GM20431 (cell line): ENCODE data around the gene BOD1L1.

Experiments
- in situ Hi-C: fragments of 300-500 bp; cut with MseI, MboI; formaldehyde crosslinking; loops from one replicate; pipeline ENCODE4 v1.15.0; 2020; ENCODE audit warnings: low sequenced_read_pairs; ENCODE audit not compliant: unreplicated experiment

BOD1L1 gene

DNA sequence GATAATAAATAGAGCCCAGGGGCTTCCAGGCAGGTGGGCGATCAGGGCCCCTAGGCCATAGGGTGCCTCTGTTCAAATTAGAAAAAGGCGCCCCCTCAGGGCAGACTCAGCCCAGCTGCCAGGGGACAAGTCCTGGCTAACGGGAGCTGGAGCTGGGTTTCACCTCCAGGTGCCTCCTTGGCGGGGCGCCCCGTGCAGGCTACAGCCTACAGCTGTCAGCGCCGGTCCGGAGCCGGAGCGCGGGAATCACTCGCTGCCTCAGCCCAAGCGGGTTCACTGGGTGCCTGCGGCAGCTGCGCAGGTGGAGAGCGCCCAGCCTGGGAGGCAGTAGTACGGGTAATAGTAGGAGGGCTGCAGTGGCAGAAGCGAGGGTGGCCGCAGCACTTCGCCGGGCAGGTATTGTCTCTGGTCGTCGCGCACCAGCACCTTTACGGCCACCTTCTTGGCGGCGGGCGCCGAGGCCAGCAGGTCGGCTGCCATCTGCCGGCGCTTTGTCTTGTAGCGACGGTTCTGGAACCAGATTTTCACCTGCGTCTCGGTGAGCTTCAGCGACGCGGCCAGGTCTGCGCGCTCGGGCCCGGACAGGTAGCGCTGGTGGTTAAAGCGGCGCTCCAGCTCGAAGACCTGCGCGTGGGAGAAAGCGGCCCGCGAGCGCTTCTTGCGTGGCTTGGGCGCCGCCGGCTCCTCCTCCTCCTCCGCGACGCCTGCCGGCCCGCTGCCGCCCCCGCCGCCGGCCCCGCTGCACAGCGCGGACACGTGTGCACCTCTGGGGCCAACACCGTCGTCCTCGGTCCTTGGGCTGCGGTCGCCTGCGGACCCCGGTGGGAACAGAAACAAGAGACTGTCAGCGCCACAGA, 85.6 kb downstream of the BOD1L1 start:
- in situ Hi-C loops = loop anchor here (25.0 kb wide), 1 partner anchor 705 kb away; no protein-coding TSS in a partner anchor

DNA sequence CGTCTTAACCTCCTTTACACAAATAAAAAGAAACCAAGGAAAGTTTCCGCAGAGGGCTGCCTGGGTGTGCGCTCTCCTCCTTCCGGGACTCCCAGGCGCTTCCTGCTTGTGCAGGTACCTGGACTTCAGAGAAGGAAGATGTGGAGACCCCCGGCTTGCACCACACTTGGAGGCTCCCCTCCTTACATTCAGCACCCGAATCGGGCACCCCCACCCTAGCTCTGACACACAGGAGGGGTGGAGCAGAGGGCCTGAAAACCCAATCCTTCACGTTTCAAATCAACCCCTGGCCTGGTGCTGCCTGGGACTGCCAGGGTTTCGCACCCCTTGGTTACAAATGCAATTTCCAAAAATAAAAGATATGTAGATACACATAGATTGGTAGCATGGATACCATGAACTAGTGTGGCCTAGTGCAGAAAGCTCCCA, 86.3 kb downstream of the BOD1L1 start:
- in situ Hi-C loops = loop anchor here (25.0 kb wide), 1 partner anchor 704 kb away; no protein-coding TSS in a partner anchor

DNA sequence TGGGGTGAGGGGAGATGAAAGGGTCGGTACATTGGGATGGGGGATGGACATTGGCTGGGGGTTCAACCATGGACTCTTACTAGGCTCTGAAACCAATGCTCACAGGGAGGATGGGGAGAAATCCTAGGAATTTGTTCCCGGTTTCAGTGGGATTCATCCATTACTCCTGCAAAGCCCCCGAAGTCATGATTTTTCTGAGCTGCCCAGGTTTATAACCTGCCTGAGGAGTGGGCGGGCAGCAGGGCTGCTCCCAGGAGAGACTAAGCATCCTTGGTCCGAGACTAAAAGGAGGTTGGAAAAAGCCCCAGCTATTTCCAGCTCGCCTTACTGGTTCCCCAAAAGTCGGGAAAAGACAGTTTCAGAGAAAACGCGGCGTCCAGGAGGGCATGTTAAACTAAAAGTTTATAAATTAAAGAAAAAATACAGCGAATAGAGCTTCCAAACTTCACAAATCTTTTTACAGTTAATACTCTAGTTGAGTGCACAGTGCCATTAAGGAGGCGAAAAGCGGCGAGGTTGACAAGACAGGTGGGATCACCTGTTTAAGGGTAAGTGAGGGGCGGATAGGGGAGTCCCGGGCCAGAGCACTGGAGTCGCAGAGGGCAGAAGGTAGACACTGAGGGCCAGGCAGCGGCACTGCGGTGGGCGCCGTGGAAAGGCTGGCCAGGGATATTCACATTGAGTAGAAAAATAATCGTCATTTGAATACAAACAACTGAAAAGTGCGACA, 86.9 kb downstream of the BOD1L1 start:
- in situ Hi-C loops = loop anchor here (25.0 kb wide), 1 partner anchor 703 kb away; no protein-coding TSS in a partner anchor

DNA sequence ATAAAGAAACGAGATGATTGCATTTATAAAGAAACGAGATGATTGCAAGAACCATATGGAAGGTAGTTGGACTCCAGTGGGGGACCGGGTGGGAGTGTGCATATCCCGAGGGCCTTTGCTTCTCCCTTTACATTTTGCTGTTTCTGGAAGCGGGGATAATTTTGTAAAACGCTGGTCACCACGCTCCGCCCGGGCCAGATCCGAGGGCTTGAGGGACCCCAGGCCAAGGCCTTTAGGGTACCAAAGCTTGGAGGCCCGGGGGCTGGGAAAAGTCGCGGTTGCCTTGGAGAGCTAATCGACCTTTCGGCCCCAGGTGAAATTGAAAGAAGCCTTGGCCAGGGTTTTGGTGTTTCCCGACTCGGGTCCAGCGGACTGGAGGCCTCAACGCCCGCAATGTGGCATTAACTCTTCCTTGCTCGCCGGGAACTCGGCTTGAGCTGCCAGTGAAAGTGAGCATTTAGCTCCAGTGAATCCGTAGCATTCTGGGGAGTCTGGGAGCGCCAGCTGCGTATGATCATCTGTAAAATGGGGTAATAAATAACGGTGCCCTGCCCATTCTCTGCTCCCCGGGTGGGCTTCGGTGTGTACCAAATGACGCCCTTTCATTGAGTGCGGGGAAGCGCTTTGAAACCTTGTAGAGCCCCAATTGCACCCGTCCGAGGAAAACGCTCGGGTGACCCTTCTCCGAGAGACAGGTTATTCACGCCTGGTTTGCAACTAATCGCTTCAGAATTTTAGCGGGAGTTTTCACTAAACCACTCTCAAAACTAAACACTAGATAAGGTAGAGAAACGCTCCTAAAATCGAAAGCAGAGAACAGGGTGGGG, 87.7 kb downstream of the BOD1L1 start:
- in situ Hi-C loops = loop anchor here (25.0 kb wide), 1 partner anchor 703 kb away; no protein-coding TSS in a partner anchor

DNA sequence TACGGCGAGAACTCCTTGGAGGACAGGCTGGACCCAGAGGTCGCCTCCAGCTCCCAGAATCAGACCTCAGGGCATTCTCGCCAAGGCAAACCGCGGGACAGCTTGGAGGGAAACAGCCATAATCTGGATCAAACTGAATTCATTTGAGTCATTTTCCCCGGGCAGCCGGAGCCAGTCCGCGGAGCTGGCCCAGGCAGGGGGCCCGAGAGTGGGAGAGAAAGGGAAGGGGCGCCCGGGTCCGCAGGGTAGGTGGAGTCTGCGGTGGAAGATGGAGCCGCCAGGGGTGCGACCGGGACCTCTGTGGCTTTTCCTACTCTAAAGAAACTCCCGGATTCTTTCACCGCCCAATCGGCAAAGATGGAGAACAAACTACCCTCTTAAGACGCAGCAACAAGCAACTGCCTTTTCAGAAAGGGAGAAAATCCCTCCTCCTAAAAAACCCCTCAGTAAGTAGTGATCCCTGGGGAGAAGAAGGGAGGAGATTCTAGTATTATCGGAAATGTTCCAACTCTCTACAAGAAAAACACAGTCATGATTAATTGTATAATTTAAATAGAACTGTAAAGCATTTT, 88.4 kb downstream of the BOD1L1 start:
- in situ Hi-C loops = loop anchor here (25.0 kb wide), 1 partner anchor 702 kb away; no protein-coding TSS in a partner anchor

DNA sequence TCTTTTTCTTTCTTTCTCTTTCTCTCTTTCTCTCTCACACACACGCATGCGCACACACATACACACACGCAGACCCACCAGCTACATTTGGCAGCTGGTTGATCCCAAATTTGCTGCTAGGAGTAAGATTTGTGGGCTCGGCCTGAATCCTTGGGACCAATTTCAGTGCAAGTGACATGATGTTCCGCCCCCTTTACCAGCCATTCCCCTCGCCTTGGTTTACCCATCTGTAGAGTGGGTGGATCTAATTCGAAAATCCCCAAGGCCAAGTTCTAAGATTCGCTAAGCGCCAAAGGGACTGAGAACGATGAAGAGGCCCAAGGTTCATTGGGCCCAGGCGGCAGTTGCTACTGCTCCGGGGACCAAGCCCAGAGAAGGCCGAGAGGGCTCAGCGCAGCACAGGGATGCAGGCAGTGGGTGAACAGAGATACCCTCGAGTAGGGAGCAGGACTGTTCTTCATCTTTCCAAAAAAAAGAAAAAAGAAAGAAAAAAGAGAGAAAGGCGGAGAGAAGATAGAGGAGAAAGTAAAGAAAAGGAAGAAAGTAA, 89.0 kb downstream of the BOD1L1 start:
- in situ Hi-C loops = loop anchor here (25.0 kb wide), 1 partner anchor 701 kb away; no protein-coding TSS in a partner anchor

DNA sequence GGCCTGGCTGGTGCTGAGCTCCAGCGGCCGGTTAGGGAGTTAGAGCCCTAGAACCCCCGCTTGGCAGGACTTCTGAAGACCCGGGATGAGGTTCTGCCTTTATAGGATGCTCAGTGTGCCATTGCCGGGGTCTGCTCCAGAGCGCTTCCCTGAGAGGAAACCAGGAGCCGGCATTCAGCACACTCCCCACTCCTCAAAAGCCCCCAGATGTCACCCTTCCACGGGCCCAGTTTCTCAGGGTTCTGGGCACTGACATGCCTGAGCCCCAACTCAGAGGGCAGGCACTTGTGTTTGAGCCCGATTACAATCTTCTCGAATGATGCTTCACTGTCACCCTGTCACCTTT, 89.7 kb downstream of the BOD1L1 start:
- in situ Hi-C loops = loop anchor here (25.0 kb wide), 1 partner anchor 701 kb away; no protein-coding TSS in a partner anchor

DNA sequence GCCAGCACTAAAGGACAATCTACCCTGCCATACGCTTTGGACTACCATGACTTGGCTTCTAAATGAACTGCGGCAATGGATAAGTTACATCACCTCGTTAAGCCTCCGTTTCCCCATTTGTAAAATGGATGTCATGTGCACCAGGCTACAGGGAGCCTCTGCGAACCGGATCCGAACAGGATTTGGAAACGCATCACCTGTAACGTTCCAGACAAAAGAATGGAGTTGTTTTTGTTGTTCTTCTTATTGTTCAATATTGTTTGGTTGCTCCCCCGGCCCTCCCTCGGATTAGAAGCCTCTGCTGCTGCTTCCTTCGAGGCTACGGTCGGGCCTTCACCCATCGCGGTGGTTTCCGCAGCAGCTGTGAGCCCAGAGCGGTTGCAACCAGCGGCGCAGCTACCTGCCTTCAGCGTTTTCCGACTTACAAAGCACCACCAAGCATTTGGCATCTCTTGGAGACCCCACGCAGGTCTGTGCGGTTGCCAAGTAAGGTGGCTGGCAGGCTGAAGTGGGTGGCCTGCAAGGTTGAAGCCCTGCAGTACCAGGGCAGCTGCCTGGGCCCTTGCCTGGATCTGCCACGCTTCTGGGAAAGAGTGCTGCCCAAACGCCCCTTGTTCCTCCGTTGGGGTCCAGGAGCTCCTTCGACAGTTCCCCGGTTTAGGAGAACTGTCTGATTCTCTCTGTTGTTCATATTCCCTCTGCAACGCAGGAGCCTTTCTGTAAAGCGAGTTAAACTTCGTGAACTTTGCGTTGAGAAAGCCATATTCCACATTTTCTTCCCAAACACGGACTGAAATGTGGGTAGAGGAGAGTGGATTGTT, 90.3 kb downstream of the BOD1L1 start:
- in situ Hi-C loops = loop anchor here (25.0 kb wide), 1 partner anchor 700 kb away; no protein-coding TSS in a partner anchor

DNA sequence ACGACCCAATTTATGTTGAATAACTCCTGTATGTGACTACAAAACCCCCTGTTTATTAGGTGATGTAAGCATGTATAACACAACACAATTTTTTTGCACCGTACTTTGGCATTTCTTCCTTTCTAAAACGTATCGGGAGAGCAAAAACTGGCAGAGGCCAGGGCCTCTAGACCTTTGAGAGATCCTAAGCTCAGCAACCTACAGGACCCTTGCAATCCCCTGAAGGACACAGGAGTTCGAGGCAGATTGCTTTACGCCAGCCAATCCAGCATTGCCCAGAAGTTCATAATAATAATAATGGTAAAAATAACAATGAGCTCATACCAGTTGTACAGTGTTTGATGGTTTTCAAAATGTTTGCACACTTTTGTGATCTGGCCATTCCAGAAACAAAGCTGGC, 90.9 kb downstream of the BOD1L1 start:
- in situ Hi-C loops = loop anchor here (25.0 kb wide), 1 partner anchor 699 kb away; no protein-coding TSS in a partner anchor

DNA sequence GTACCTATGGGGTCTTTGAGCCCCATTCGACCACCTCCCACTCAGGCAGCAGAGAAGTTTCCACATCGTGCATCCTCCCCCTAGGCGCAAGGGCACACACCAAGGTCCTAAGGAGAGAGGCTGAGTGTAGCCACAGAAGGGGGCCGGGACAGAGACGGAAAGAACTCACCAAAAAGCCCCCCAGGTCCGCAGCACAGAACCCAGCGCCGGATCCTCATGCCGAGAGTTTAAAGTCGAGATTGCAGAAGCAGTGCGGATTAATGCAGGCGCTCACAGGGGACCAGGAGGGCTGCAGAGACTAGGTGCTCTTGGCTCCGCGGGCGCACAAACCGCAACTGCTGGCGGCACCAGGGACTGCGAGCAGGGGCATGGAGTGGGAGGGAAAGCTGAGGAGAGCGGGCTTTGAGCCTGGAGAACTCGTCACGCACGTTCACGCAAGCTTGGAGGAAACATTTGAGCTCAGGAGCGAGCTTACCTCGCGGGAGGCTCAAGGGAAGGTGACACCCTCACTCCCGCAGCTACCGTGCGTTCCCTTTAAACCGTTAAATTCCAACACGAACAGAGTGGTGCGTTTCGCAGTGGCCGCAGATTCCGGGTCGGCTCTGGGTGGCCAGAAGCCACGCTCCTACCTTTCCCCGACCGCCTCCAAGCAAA, 91.7 kb downstream of the BOD1L1 start:
- in situ Hi-C loops = loop anchor here (25.0 kb wide), 1 partner anchor 699 kb away; no protein-coding TSS in a partner anchor

DNA sequence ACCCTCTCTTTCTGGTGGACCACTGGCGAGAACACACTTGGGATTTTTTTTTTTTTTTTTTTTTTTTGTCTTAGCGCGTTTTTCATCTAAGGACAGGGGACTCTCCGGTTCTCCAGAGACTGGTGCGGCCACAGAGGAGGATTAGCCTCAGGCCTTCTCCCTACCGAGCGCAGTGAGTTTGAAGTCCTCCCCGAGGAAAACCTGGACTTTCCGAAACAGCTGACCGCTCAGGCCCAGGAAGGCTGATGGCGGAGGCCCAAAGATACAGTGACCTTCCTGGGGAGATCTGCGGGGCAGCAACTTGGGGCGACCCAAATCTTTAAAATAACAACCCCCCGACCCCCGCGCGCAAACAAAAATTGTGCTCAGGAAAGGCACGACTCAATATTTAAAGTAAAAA, 92.4 kb downstream of the BOD1L1 start:
- in situ Hi-C loops = loop anchor here (25.0 kb wide), 1 partner anchor 698 kb away; no protein-coding TSS in a partner anchor

DNA sequence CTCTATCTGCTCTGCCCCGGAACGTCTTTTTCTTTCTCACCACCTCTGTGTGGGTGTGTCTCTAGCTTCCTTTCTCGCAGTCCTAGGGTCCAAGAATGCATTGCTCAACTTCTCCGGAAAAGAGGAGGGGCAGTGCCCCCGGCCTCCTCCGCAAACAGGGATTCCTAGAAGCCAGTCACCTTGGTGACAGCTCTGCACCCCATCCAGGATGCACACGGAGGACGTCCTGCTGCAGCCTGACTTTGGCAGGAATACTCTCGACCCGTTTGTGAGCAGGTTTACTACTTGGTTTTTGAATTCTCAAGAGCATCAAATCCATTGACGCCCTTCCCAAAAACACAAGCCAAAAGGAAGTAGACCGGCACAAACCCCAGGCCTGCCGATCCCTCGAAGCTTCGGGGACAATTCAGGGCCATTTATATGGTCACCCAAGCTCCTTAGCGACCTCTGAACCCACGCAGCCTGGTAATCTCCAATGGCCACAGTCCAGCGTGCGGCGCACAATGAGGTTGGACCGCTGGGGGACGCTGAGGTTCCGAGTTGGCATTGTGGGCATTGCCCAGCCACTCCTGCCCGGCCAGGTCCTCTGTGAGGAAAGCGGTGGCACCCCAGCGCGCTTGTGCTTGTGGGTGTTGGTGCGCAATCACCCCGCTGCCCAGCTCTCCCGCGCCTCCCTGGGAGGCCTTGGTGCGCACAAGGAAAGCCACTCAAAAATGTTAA, 93.0 kb downstream of the BOD1L1 start:
- in situ Hi-C loops = loop anchor here (25.0 kb wide), 1 partner anchor 697 kb away; no protein-coding TSS in a partner anchor

DNA sequence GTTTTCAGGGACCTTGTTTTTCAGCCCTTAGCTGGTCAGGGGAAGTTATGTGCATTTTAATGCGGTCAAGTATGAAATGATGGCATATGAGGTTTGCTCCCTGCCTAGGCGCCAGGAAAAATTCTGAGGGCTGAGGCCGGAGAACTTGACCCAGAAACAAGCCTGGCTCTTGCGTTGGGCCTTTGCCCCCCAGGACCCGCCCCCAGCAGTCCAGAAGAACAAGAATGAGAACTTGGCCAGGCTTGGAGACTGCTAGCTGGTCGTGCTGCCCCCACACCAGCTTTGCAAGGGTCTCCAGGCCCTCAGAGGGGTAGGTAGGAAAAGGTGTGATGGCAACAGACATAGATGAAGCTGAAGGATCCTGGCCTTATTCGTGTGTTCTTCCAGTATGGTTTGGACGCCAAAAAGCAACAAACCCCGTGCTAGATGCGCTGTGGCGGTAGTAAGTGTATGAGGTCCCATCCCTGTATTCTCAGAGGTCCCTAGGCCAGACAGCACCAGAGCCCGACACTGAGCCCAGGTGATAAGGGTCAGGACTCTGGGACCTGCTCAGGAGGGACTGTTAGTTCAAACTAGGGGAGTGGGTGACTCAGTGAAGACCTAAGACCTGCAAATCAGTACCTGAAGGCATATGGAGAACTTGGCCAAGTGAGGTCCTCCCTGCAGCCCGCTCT, 93.7 kb downstream of the BOD1L1 start:
- in situ Hi-C loops = loop anchor here (25.0 kb wide), 1 partner anchor 697 kb away; no protein-coding TSS in a partner anchor

DNA sequence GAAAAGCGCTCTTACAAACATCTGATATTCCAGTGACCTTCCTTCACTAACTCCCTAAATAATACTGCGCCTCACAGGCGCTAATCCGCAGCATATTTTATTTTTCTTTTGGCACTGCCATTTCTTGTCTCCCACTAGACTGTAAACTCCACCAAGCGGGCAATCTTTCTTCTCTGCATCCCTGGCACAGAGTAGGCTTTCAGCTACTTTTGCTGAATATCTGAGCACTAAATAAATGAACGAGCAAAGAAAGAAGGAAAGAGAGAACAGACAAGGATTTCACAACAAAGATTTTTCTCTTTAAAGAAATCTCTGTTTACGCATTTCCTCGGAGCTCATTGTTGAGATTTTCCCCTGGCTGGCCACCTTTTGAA, 95.9 kb downstream of the BOD1L1 start:
- in situ Hi-C loops = loop anchor here (25.0 kb wide), 1 partner anchor 694 kb away; no protein-coding TSS in a partner anchor

DNA sequence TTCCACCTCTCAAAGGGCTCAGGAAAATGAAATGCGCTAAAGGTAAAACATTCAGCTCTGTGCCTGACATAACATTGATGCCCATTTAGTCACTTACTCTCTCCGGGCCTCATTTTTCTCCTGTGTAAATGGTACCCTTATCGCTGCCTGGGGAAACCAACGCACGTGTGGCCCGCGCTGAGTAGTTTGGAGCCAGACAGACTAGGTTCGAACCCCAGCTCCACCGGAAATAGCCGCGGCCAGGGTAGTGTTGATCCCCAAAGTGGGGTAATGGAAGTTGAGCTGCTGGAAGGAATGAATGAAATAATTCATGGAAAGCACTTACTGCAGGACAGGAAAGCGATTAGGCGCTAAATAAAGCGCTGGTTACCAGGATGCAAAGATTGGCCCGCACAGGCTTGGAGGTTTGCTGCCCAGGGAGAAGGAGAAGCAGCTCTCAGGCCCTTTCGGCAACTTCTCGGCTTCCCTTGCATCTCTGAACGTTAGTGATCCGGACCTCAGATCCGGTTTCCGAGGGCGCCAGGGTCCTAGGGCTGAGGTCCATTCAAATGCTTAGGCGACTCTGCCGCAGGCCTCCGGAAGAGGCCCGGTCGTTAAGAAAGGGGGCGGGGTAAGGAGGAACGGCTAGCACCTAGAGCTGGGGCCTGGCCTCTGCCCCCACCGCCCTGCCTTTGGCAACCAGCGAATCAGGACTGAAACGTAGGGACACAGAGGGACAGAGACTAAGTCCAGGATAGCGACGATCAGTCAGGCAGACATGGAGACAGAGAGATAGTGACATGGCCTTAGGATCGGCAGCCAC, 96.5 kb downstream of the BOD1L1 start:
- in situ Hi-C loops = loop anchor here (25.0 kb wide), 1 partner anchor 694 kb away; no protein-coding TSS in a partner anchor
